Measurements from ENCODE around the gene SLC44A3.

GRCh38 chr1:94928293-94928939 lies 108.3 kb downstream of the SLC44A3 start:
- TF ChIP-seq CTCF (conservative IDR thresholded peaks at IDR 0.05) (no peak), ZFX (IDR thresholded peaks at IDR 0.05) (no peak)

Measured in C4-2B (cell line).